H9 (cell line): ENCODE measurements around the gene FCER1G. TPM values are rescaled to one million over a fixed set of nuclear protein-coding genes. Genes with fewer than 3 reads are reported as not detected.

ENCODE experiments used
- DNase-seq: peaks from one replicate; pipeline ENCODE4 v3.0.0-alpha.2; 2017
- H2AFZ ChIP-seq: one replicate; pipeline ENCODE4 v1.6.1; 2013; ENCODE audit warnings: mild to moderate bottlenecking, low read length, control low read depth, moderate library complexity
- H2AK5ac ChIP-seq: 2 replicates; pipeline ENCODE4 v1.6.1; 2013; ENCODE audit warnings: low read length, control low read depth, mixed read lengths; ENCODE audit not compliant: insufficient read length
- H2BK120ac ChIP-seq: one replicate; pipeline ENCODE4 v1.6.1; 2013; ENCODE audit warnings: low read depth, mild to moderate bottlenecking, low read length, control low read depth, inconsistent platforms; ENCODE audit not compliant: poor library complexity, severe bottlenecking
- H2BK12ac ChIP-seq: 2 replicates; pipeline ENCODE4 v1.6.1; 2013; ENCODE audit warnings: low read length, control low read depth, mixed read lengths, low read depth; ENCODE audit not compliant: insufficient read length
- H2BK15ac ChIP-seq: 2 replicates; pipeline ENCODE4 v1.6.1; 2013; ENCODE audit warnings: low read depth, low read length, control low read depth
- H2BK20ac ChIP-seq: one replicate; pipeline ENCODE4 v1.6.1; 2013; ENCODE audit warnings: low read depth, mild to moderate bottlenecking, low read length, control low read depth, inconsistent platforms; ENCODE audit not compliant: poor library complexity, severe bottlenecking
- H2BK5ac ChIP-seq: 2 replicates; pipeline ENCODE4 v1.6.1; 2013; ENCODE audit warnings: low read length, control low read depth, mixed read lengths; ENCODE audit not compliant: insufficient read length
- H3K14ac ChIP-seq: 2 replicates; pipeline ENCODE4 v1.6.1; 2013; ENCODE audit warnings: low read length, control low read depth; ENCODE audit not compliant: insufficient read depth
- H3K18ac ChIP-seq: 2 replicates; pipeline ENCODE4 v1.6.1; 2013; ENCODE audit warnings: low read depth, mild to moderate bottlenecking, mixed read lengths, low read length, control low read depth; ENCODE audit not compliant: insufficient read length
- H3K23ac ChIP-seq: 2 replicates; pipeline ENCODE4 v1.6.1; 2013; ENCODE audit warnings: low read length, control low read depth, mixed read lengths, low read depth; ENCODE audit not compliant: insufficient read length
- H3K23me2 ChIP-seq: 2 replicates; pipeline ENCODE4 v1.6.1; 2013; ENCODE audit warnings: low read depth, mild to moderate bottlenecking, mixed read lengths, low read length, control low read depth; ENCODE audit not compliant: insufficient read length, poor library complexity, severe bottlenecking
- H3K27ac ChIP-seq: 2 replicates; pipeline ENCODE4 v1.5.1; 2013; ENCODE audit warnings: low read length, control low read depth, mixed read lengths, low read depth; ENCODE audit not compliant: insufficient read length
- H3K27me3 ChIP-seq: 2 replicates; pipeline ENCODE4 v1.6.1; 2013; ENCODE audit warnings: low read length, control low read depth, inconsistent platforms; ENCODE audit not compliant: insufficient read depth
- H3K4ac ChIP-seq: 2 replicates; pipeline ENCODE4 v1.6.1; 2013; ENCODE audit warnings: low read depth, mild to moderate bottlenecking, control low read depth, inconsistent platforms, low read length, moderate library complexity
- H3K4me1 ChIP-seq: 2 replicates; pipeline ENCODE4 v1.6.1; 2013; ENCODE audit warnings: low read length, control low read depth, inconsistent platforms; ENCODE audit not compliant: insufficient read depth
- H3K4me2 ChIP-seq: 2 replicates; pipeline ENCODE4 v1.6.1; 2013; ENCODE audit warnings: low read length, control low read depth, mixed read lengths; ENCODE audit not compliant: insufficient read length, insufficient read depth
- H3K56ac ChIP-seq: 2 replicates; pipeline ENCODE4 v1.6.1; 2013; ENCODE audit warnings: low read depth, mild to moderate bottlenecking, mixed read lengths, low read length, control low read depth; ENCODE audit not compliant: insufficient read length
- H3K79me1 ChIP-seq: 2 replicates; pipeline ENCODE4 v1.6.1; 2013; ENCODE audit warnings: low read depth, mild to moderate bottlenecking, moderate library complexity, low read length, control low read depth, inconsistent platforms; ENCODE audit not compliant: insufficient read depth, poor library complexity, severe bottlenecking
- H3K79me2 ChIP-seq: 2 replicates; pipeline ENCODE4 v1.6.1; 2013; ENCODE audit warnings: low read length, control low read depth, inconsistent platforms; ENCODE audit not compliant: insufficient read depth
- H3K9ac ChIP-seq: 2 replicates; pipeline ENCODE4 v1.6.1; 2013; ENCODE audit warnings: low read length, control low read depth, mixed read lengths; ENCODE audit not compliant: insufficient read length; ENCODE audit errors: extremely low read depth
- H3K9me3 ChIP-seq: one replicate; pipeline ENCODE4 v1.6.1; 2013; ENCODE audit warnings: low read depth, low read length, inconsistent platforms; ENCODE audit not compliant: control insufficient read depth
- H3T11ph ChIP-seq: one replicate; pipeline ENCODE4 v1.6.1; 2013; ENCODE audit warnings: mild to moderate bottlenecking, low read length, control low read depth, inconsistent platforms
- H4K20me1 ChIP-seq: one replicate; pipeline ENCODE4 v1.6.1; 2013; ENCODE audit not compliant: control insufficient read depth, insufficient read length, insufficient read depth
- H4K5ac ChIP-seq: 2 replicates; pipeline ENCODE4 v1.6.1; 2013; ENCODE audit warnings: low read depth, mild to moderate bottlenecking, mixed read lengths, low read length, control low read depth; ENCODE audit not compliant: insufficient read length
- H4K8ac ChIP-seq: replicated peaks from 2 replicates; pipeline ENCODE4 v1.6.1; 2013; ENCODE audit warnings: low read length, control low read depth, mixed read lengths, low read depth; ENCODE audit not compliant: insufficient read length
- H4K91ac ChIP-seq: 2 replicates; pipeline ENCODE4 v1.6.1; 2013; ENCODE audit warnings: low read depth, mild to moderate bottlenecking, moderate library complexity, mixed read lengths, low read length, control low read depth; ENCODE audit not compliant: insufficient read length
- H3K27ac Mint-ChIP-seq, 3 experiments: 2 replicates in 2 of 3; 3 replicates in 1 of 3; pipeline ENCODE4 v1.8.0; 2020 to 2021; ENCODE audit warnings: mixed read lengths in 3 of 3, mild to moderate bottlenecking in 1 of 3, moderate library complexity in 1 of 3
- H3K27me3 Mint-ChIP-seq: 2 replicates; pipeline ENCODE4 v1.8.0; 2021; ENCODE audit warnings: low read depth, mild to moderate bottlenecking, moderate library complexity, mixed read lengths
- H3K36me3 Mint-ChIP-seq, 3 experiments: 2 replicates in 2 of 3; 3 replicates in 1 of 3; pipeline ENCODE4 v1.8.0; 2020 to 2021; ENCODE audit warnings: low read depth in 3 of 3, mixed read lengths in 3 of 3; ENCODE audit not compliant: insufficient read depth in 1 of 3
- H3K4me1 Mint-ChIP-seq, 2 experiments: 2 replicates each; pipeline ENCODE4 v1.8.0; 2020; ENCODE audit warnings: mixed read lengths in 2 of 2
- H3K4me3 Mint-ChIP-seq, 2 experiments: 2 replicates in 1 of 2; 3 replicates in 1 of 2; pipeline ENCODE4 v1.8.0; 2020 to 2021; ENCODE audit warnings: mild to moderate bottlenecking in 2 of 2, mixed read lengths in 2 of 2, moderate library complexity in 1 of 2
- H3K9me3 Mint-ChIP-seq, 2 experiments: 2 replicates in 1 of 2; 3 replicates in 1 of 2; pipeline ENCODE4 v1.8.0; 2020; ENCODE audit warnings: mild to moderate bottlenecking in 2 of 2, mixed read lengths in 2 of 2, moderate library complexity in 1 of 2
- CTCF ChIP-seq: fragments of 200-600 bp; sonication (generic); conservative IDR thresholded peaks from 3 replicates; pipeline ENCODE4 v1.8.0; 2021; ENCODE audit warnings: antibody characterized with exemption, mild to moderate bottlenecking
- WGBS: extraction: QIAGEN DNeasy Blood & Tissue Kit; methylation state at CpG from one replicate; pipeline ENCODE4 v1.1.7; 2013; ENCODE audit warnings: missing lambda C conversion rate, low lambda C conversion rate, mixed read lengths; ENCODE audit not compliant: insufficient read length; ENCODE audit errors: extremely low coverage; 5-methylcytosine and 5-hydroxymethylcytosine counted together
- total RNA-seq: library from RNA; stranded (reverse); gene quantifications from 2 replicates; pipeline ENCODE4 v1.2.1, GENCODE V29; 2021

The FCER1G gene
- total RNA-seq, 1 experiment from 2014 or later = 0.90 TPM

- H3K9me3 Mint-ChIP-seq = peaks cover 25 to 27% of the 10 kb centered on the region in 2 experiments
- Histone ChIP-seq H2AFZ (no peak overlapping the region), H4K20me1 (no peaks in the 10 kb centered on the region), H3T11ph (no peak overlapping the region), H3K27me3 (peaks cover 12% of the 10 kb centered on the region; the same call in 1 of the 2 replicates), H4K91ac (no peak overlapping the region), H3K4ac (no peak overlapping the region), H2BK20ac (no peak overlapping the region), H2BK12ac (no peak overlapping the region), H3K27ac (no peak overlapping the region), H3K79me2 (no peaks in the 10 kb centered on the region), H3K4me2 (no peak overlapping the region), H4K8ac (no peak overlapping the region), H3K4me1 (peaks cover 5% of the 10 kb centered on the region; the same call in 1 of the 2 replicates), H3K23ac (no peak overlapping the region), H3K23me2 (peaks cover 11% of the 10 kb centered on the region), H3K9me3 (peaks cover 6% of the 10 kb centered on the region), H2BK15ac (no peak overlapping the region), H2AK5ac (no peak overlapping the region), H3K18ac (no peak overlapping the region), H3K14ac (no peak overlapping the region), H3K56ac (no peak overlapping the region), H2BK120ac (no peak overlapping the region), H3K9ac (no peak overlapping the region), H4K5ac (no peak overlapping the region), H3K79me1 (no peaks in the 10 kb centered on the region), H2BK5ac (no peak overlapping the region)
- no peak overlapping the region for H3K27ac Mint-ChIP-seq
- H3K4me1 Mint-ChIP-seq = peaks cover 17 to 26% of the 10 kb centered on the region in 2 experiments
- peaks cover 13 to 20% (median 14%) of the 10 kb centered on the region in 3 experiments for H3K36me3 Mint-ChIP-seq
- peaks cover 73% of the 10 kb centered on the region for H3K27me3 Mint-ChIP-seq
- WGBS = no CpG with 5 or more reads among the region's 9 CpGs
- no peak for TF ChIP-seq CTCF
- H3K4me3 Mint-ChIP-seq = no peak overlapping the region
- DNase-seq = no peak
Observed at GRCh38 chr1:161260376-161261260, 45.5 kb downstream of the FCER1G start.
